Loucy (cell line): ENCODE results near the gene CD7.
A peak's percentile ranks its signal among the peaks of the same experiment; 100 is the strongest.

Experiments
- H2AFZ ChIP-seq: fragments of 200-600 bp; sonication (generic); 2 replicates; pipeline ENCODE4 v1.6.0; 2016; ENCODE audit warnings: antibody characterized with exemption, mild to moderate bottlenecking, low read length, moderate library complexity
- H3F3A ChIP-seq: fragments of 200-600 bp; 2 replicates; pipeline ENCODE4 v1.6.0; 2016; ENCODE audit warnings: antibody characterized with exemption, low read depth, mild to moderate bottlenecking
- H3K27me3 ChIP-seq: fragments of 200-600 bp; sonication (generic); 2 replicates; pipeline ENCODE4 v1.6.1; 2014; ENCODE audit warnings: low read length, mild to moderate bottlenecking; ENCODE audit not compliant: insufficient read depth, poor library complexity, severe bottlenecking
- H3K36me3 ChIP-seq: fragments of 200-600 bp; sonication (generic); 2 replicates; pipeline ENCODE4 v1.6.1; 2016; ENCODE audit warnings: low read length; ENCODE audit not compliant: insufficient read depth
- H3K4me1 ChIP-seq: fragments of 200-600 bp; sonication (generic); 2 replicates; pipeline ENCODE4 v1.5.1; 2014; ENCODE audit warnings: low read length, mild to moderate bottlenecking; ENCODE audit not compliant: insufficient read depth, poor library complexity, severe bottlenecking
- H3K4me2 ChIP-seq: fragments of 200-600 bp; sonication (generic); 2 replicates; pipeline ENCODE4 v1.6.0; 2014; ENCODE audit warnings: antibody characterized with exemption, low read length, low read depth, mild to moderate bottlenecking; ENCODE audit not compliant: poor library complexity, severe bottlenecking
- H3K4me3 ChIP-seq: fragments of 200-600 bp; sonication (generic); 2 replicates; pipeline ENCODE4 v1.5.1; 2014; ENCODE audit warnings: low read length, mild to moderate bottlenecking, mixed read lengths; ENCODE audit not compliant: poor library complexity, severe bottlenecking
- H3K79me2 ChIP-seq: fragments of 200-600 bp; sonication (generic); 2 replicates; pipeline ENCODE4 v1.6.1; 2014; ENCODE audit warnings: low read length; ENCODE audit not compliant: insufficient read depth
- H3K9ac ChIP-seq: fragments of 200-600 bp; sonication (generic); 2 replicates; pipeline ENCODE4 v1.6.0; 2014; ENCODE audit warnings: mild to moderate bottlenecking, low read depth, low read length, moderate library complexity; ENCODE audit not compliant: poor library complexity, severe bottlenecking
- H3K9me2 ChIP-seq: fragments of 200-600 bp; sonication (generic); replicated peaks from 2 replicates; pipeline ENCODE4 v1.6.1; 2016; ENCODE audit warnings: low read depth, low read length, mixed read lengths
- H3K9me3 ChIP-seq: fragments of 200-600 bp; sonication (generic); 2 replicates; pipeline ENCODE4 v1.6.1; 2014; ENCODE audit warnings: mild to moderate bottlenecking, antibody characterized with exemption, low read length, low read depth; ENCODE audit not compliant: insufficient read depth
- H4K20me1 ChIP-seq: fragments of 200-600 bp; sonication (generic); 2 replicates; pipeline ENCODE4 v1.6.0; 2014; ENCODE audit warnings: antibody characterized with exemption, low read length, mild to moderate bottlenecking; ENCODE audit not compliant: insufficient read depth, poor library complexity, severe bottlenecking
- CTCF ChIP-seq: fragments of 200-600 bp; sonication (generic); conservative IDR thresholded peaks from 2 replicates; pipeline ENCODE4 v1.5.1; 2014; ENCODE audit warnings: mild to moderate bottlenecking, antibody characterized with exemption, low read length
- EZH2phosphoT487 ChIP-seq: fragments of 200-600 bp; IDR thresholded peaks from 2 replicates; pipeline ENCODE4 v1.6.1; 2018; ENCODE audit warnings: antibody characterized with exemption, mild to moderate bottlenecking, moderate library complexity, borderline replicate concordance

CD7 gene

GRCh38 chr17:82316651-82317393 is 586 bp downstream of the CD7 start:
- TF ChIP-seq CTCF (no peak), EZH2phosphoT487 (no peak)
- H3K79me2 ChIP-seq = peaks cover 35% of the 10 kb centered on the region
- H3K4me3 ChIP-seq = peak overlapping the region; percentile 80
- H3K9me3 ChIP-seq = no peaks in the 10 kb centered on the region
- no peaks in the 10 kb centered on the region for H3K9me2 ChIP-seq
- H3K9ac ChIP-seq = peak overlapping the region; percentile 87
- H3K4me1 ChIP-seq = peaks cover 28% of the 10 kb centered on the region
- no peaks in the 10 kb centered on the region for H4K20me1 ChIP-seq
- H3K4me2 ChIP-seq = peak overlapping the region; percentile 95
- 0 out of 2 replicates have a peak, but pooled peaks cover 5% of the 10 kb centered on the region for H3F3A ChIP-seq
- H3K27me3 ChIP-seq = no peaks in the 10 kb centered on the region
- H3K36me3 ChIP-seq = no peaks in the 10 kb centered on the region
- peak overlapping the region; percentile 11; the same call in 1 of the 2 replicates for H2AFZ ChIP-seq

GRCh38 chr17:82315703-82316358 is 1.6 kb downstream of the CD7 start:
- TF ChIP-seq EZH2phosphoT487 = no peak
- TF ChIP-seq CTCF = peak; percentile 34; the same call in 1 of the 2 replicates
- Histone ChIP-seq H3K36me3 (no peaks in the 10 kb centered on the region), H3K4me2 (peak overlapping the region; percentile 95), H3K27me3 (no peaks in the 10 kb centered on the region), H3K9me2 (no peaks in the 10 kb centered on the region), H3K9me3 (no peaks in the 10 kb centered on the region), H3F3A (0 out of 2 replicates have a peak, but pooled peaks cover 5% of the 10 kb centered on the region), H3K9ac (peak overlapping the region; percentile 87), H4K20me1 (no peaks in the 10 kb centered on the region), H3K79me2 (peaks cover 35% of the 10 kb centered on the region), H3K4me1 (peaks cover 20% of the 10 kb centered on the region), H3K4me3 (peak overlapping the region; percentile 80), H2AFZ (peak overlapping the region; percentile 66; the same call in 1 of the 2 replicates)

- no peaks in the 10 kb centered on the region for H3K36me3 ChIP-seq
- TF ChIP-seq CTCF (no peak), EZH2phosphoT487 (no peak)
- peaks cover 35% of the 10 kb centered on the region for H3K79me2 ChIP-seq
- H3K4me2 ChIP-seq = peak overlapping the region; percentile 95
- H3K4me3 ChIP-seq = peak overlapping the region; percentile 80
- no peaks in the 10 kb centered on the region for H3K9me2 ChIP-seq
- 0 out of 2 replicates have a peak, but pooled peaks cover 5% of the 10 kb centered on the region for H3F3A ChIP-seq
- no peaks in the 10 kb centered on the region for H3K9me3 ChIP-seq
- H3K27me3 ChIP-seq = no peaks in the 10 kb centered on the region
- peak overlapping the region; percentile 87 for H3K9ac ChIP-seq
- peaks cover 20% of the 10 kb centered on the region for H3K4me1 ChIP-seq
- H4K20me1 ChIP-seq = no peaks in the 10 kb centered on the region
- no peak overlapping the region for H2AFZ ChIP-seq
Observed at GRCh38 chr17:82314727-82315605, 2.4 kb downstream of the CD7 start.
